T-helper 2 cell treated with Interferon-gamma antibody and Interleukin-4, amounts not matched to agents 5 μg/mL and 100 μg/mL, for 36 hours (primary cell): Measurements from ENCODE around the gene PIP5K1B.

Experiments
- DNase-seq: peaks from one replicate; pipeline ENCODE4 v3.0.0; 2021; ENCODE audit warnings: low spot score
- H3K27ac Mint-ChIP-seq: one replicate; pipeline ENCODE4 v1.8.0; 2021; ENCODE audit warnings: mild to moderate bottlenecking, mixed read lengths
- H3K27me3 Mint-ChIP-seq: one replicate; pipeline ENCODE4 v1.8.0; 2021; ENCODE audit warnings: low read depth, mixed read lengths
- H3K36me3 Mint-ChIP-seq: one replicate; pipeline ENCODE4 v1.8.0; 2021; ENCODE audit warnings: low read depth, mixed read lengths
- H3K4me1 Mint-ChIP-seq: one replicate; pipeline ENCODE4 v1.8.0; 2021; ENCODE audit warnings: low read depth, mixed read lengths
- H3K4me3 Mint-ChIP-seq: one replicate; pipeline ENCODE4 v1.8.0; 2022; ENCODE audit warnings: mild to moderate bottlenecking, moderate library complexity, mixed read lengths
- H3K9me3 Mint-ChIP-seq: one replicate; pipeline ENCODE4 v1.8.0; 2021; ENCODE audit warnings: mixed read lengths

The PIP5K1B gene

GRCh38 chr9:68704814-68705530, at the start of gene PIP5K1B:
TSS of gene PIP5K1B (plus strand) at chr9:68705240. CDS start at chr9:68822615, 117,375 bp downstream.
- Mint-ChIP-seq H3K4me1 (peaks cover 33% of the 10 kb centered on the region), H3K27me3 (peaks cover 43% of the 10 kb centered on the region), H3K9me3 (no peaks in the 10 kb centered on the region), H3K4me3 (peak within 1 kb of the TSS; percentile 95), H3K27ac (peak within 1 kb of the TSS; percentile 86), H3K36me3 (no peaks in the 10 kb centered on the region)
- peak; percentile 74 for DNase-seq

DNA sequence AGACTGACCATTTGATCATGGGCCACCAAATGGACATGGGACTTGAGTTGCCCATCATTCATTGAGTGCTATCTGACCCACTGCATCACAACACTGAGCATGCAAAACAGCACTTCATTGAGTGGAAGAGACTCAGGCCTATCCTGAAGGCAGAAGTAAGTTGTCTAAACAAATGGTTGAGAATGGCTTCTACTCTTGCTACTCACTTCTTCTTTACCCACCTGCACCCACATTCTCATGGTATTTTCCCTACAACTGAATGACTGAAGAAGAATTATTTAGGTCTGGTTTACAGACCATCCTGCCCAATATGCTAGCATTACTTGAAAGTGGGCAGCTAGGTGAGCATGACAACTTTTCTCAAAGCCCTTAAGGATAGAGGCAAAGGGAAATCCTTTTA, 41.0 kb upstream of the PIP5K1B start:
- no peaks in the 10 kb centered on the region for H3K9me3 Mint-ChIP-seq
- H3K27me3 Mint-ChIP-seq, result no peaks in the 10 kb centered on the region
- no peak for DNase-seq
- H3K27ac Mint-ChIP-seq, result no peak overlapping the region
- no peaks in the 10 kb centered on the region for H3K36me3 Mint-ChIP-seq
- H3K4me1 Mint-ChIP-seq, result no peaks in the 10 kb centered on the region
- H3K4me3 Mint-ChIP-seq, result no peak overlapping the region

GRCh38 chr9:68668127-68668526, 36.9 kb upstream of the PIP5K1B start:
- Mint-ChIP-seq H3K36me3 (no peaks in the 10 kb centered on the region), H3K4me1 (peaks cover 4% of the 10 kb centered on the region), H3K27me3 (no peaks in the 10 kb centered on the region), H3K9me3 (no peaks in the 10 kb centered on the region), H3K4me3 (no peak overlapping the region), H3K27ac (no peak overlapping the region)
- no peak for DNase-seq

DNA sequence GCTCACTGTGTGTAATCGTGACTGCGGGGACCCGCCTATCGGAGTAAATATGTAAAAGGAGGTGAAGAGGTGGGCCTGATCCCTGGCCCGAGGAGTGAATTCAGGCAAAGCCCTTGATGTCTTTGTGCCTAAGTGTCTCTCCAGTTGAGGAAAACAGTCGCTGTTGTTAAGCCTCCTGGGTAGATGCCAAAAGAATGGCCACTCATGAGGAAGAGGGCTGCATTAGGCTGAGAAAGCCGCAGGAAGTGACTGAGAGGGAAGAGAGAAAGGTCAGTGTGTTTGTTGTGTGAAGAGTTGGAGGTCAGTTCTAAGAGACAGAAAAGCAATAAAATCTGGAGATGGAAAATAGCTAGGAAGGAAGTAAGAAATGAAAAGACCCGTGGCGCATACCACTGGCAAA, 35.8 kb upstream of the PIP5K1B start:
- Mint-ChIP-seq H3K27ac (no peak overlapping the region), H3K4me3 (no peak overlapping the region), H3K9me3 (no peaks in the 10 kb centered on the region), H3K36me3 (no peaks in the 10 kb centered on the region), H3K27me3 (peaks cover 2% of the 10 kb centered on the region), H3K4me1 (peaks cover 4% of the 10 kb centered on the region)
- no peak for DNase-seq

- peaks cover 4% of the 10 kb centered on the region for H3K4me1 Mint-ChIP-seq
These were observed 32.8 kb upstream of the PIP5K1B start for GRCh38 chr9:68672215-68672614.

DNA sequence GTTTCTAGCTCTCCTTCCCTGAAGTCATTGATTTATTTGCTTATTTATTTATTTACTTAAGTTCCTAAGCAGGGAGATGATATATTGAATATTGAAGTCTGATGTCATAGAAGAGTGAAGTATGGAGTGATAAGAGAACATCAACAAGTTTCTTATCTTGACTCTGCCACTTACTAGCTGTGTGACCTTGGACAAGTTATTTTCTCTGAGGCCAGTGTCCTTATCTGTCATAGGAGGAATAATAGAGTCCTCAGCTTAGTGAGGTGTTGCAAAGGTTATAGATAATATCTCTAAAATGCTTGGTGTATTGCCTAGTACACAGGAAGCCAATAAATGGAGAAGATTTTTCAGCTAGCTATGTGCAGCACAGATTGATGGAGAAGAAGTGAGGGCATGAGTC, 32.4 kb upstream of the PIP5K1B start:
- no peaks in the 10 kb centered on the region for H3K36me3 Mint-ChIP-seq
- H3K27ac Mint-ChIP-seq, result no peak overlapping the region
- H3K4me1 Mint-ChIP-seq, result peaks cover 4% of the 10 kb centered on the region
- H3K9me3 Mint-ChIP-seq, result no peaks in the 10 kb centered on the region
- peaks cover 6% of the 10 kb centered on the region for H3K27me3 Mint-ChIP-seq
- no peak for DNase-seq
- no peak overlapping the region for H3K4me3 Mint-ChIP-seq

More at GRCh38 chr9:68672215-68672614, 32.8 kb upstream of the PIP5K1B start:
- peaks cover 6% of the 10 kb centered on the region for H3K27me3 Mint-ChIP-seq
- H3K4me3 Mint-ChIP-seq, result no peak overlapping the region
- H3K36me3 Mint-ChIP-seq, result no peaks in the 10 kb centered on the region
- no peak overlapping the region for H3K27ac Mint-ChIP-seq
- peak; percentile 12 for DNase-seq
- H3K9me3 Mint-ChIP-seq, result no peaks in the 10 kb centered on the region

- no peak overlapping the region for H3K4me3 Mint-ChIP-seq
- no peak for DNase-seq
- no peaks in the 10 kb centered on the region for H3K36me3 Mint-ChIP-seq
- H3K27me3 Mint-ChIP-seq, result peaks cover 9% of the 10 kb centered on the region
- no peaks in the 10 kb centered on the region for H3K9me3 Mint-ChIP-seq
- H3K4me1 Mint-ChIP-seq, result peaks cover 4% of the 10 kb centered on the region
- no peak overlapping the region for H3K27ac Mint-ChIP-seq
These were observed 26.6 kb upstream of the PIP5K1B start for GRCh38 chr9:68678430-68678829.

DNA sequence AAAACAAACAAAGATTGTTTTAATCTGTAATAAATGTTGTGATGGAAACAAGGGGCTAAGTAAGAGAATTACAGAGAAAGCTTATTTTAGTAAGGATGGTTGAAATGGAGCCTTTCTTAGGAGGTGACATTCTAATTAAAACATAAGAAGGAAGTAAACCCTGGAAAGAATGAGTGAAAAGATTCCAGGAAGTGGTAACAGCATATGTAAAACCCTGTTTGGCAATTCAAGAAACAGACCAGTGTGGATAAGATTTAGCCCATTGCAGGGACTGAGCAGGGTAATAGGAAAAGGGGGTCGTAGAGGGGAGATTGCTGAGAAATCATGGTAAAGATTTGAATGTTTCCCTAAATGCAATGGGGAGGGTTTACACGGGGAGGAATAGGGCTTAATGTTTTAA, 21.6 kb upstream of the PIP5K1B start:
- no peak for DNase-seq
- H3K36me3 Mint-ChIP-seq, result no peaks in the 10 kb centered on the region
- H3K4me3 Mint-ChIP-seq, result no peak overlapping the region
- no peaks in the 10 kb centered on the region for H3K9me3 Mint-ChIP-seq
- H3K4me1 Mint-ChIP-seq, result peaks cover 6% of the 10 kb centered on the region
- H3K27me3 Mint-ChIP-seq, result peaks cover 2% of the 10 kb centered on the region
- H3K27ac Mint-ChIP-seq, result no peak overlapping the region

GRCh38 chr9:68685213-68685612, 19.8 kb upstream of the PIP5K1B start:
- DNase-seq, result no peak
- no peak overlapping the region for H3K4me3 Mint-ChIP-seq
- no peaks in the 10 kb centered on the region for H3K9me3 Mint-ChIP-seq
- no peaks in the 10 kb centered on the region for H3K36me3 Mint-ChIP-seq
- peaks cover 9% of the 10 kb centered on the region for H3K27me3 Mint-ChIP-seq
- H3K4me1 Mint-ChIP-seq, result peaks cover 6% of the 10 kb centered on the region
- H3K27ac Mint-ChIP-seq, result no peak overlapping the region

GRCh38 chr9:68685770-68686169, 19.3 kb upstream of the PIP5K1B start:
- no peak overlapping the region for H3K4me3 Mint-ChIP-seq

DNA sequence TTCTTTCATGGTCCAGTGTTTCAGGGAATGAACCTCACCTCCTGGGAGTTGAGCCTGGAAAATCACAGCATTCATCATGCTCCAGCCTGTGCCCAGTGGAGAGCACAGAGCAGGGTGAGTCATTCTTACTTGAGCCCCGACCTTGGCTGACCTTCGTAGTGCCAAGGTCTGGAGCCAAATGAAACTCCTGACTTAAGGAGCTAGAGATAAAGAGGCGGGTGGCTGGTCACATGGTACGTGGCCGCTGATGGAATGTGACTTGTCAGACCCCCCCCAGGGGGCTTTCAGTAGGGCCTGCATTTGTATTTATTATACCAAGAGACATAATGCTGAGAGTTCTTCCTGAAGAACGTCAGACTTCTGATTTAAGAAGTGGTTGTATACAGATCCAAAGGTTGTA, 15.0 kb upstream of the PIP5K1B start:
- H3K9me3 Mint-ChIP-seq, result no peaks in the 10 kb centered on the region
- DNase-seq, result no peak
- no peaks in the 10 kb centered on the region for H3K36me3 Mint-ChIP-seq
- H3K4me3 Mint-ChIP-seq, result no peak overlapping the region
- peaks cover 24% of the 10 kb centered on the region for H3K27me3 Mint-ChIP-seq
- no peaks in the 10 kb centered on the region for H3K4me1 Mint-ChIP-seq
- H3K27ac Mint-ChIP-seq, result no peak overlapping the region

More at GRCh38 chr9:68685770-68686169, 19.3 kb upstream of the PIP5K1B start:
- Mint-ChIP-seq H3K27ac (no peak overlapping the region), H3K9me3 (no peaks in the 10 kb centered on the region), H3K4me1 (peaks cover 6% of the 10 kb centered on the region), H3K36me3 (no peaks in the 10 kb centered on the region), H3K27me3 (peaks cover 9% of the 10 kb centered on the region)
- peak; percentile 25 for DNase-seq

DNA sequence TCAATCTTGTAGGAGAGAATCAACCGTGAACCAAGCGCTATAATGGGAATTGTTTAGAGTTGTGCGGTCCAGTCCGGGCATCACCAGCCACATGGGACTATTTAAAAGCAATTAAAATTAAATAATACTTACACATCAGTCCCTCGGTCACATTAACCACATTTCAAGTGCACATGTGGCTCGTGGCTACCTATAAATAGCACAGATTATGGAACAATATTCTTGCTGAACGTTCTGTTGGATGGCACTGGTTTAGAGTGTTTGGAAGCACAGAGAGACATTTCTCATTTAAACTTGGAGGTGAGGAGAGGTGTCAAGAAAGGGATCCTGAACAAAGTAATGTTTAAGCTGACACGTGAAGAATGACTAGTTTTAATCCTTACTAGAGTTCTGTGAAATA, 12.5 kb upstream of the PIP5K1B start:
- DNase-seq, result no peak
- Mint-ChIP-seq H3K36me3 (no peaks in the 10 kb centered on the region), H3K9me3 (peaks cover 7% of the 10 kb centered on the region), H3K4me1 (no peaks in the 10 kb centered on the region), H3K27ac (no peak overlapping the region), H3K27me3 (peaks cover 39% of the 10 kb centered on the region), H3K4me3 (no peak overlapping the region)

DNA sequence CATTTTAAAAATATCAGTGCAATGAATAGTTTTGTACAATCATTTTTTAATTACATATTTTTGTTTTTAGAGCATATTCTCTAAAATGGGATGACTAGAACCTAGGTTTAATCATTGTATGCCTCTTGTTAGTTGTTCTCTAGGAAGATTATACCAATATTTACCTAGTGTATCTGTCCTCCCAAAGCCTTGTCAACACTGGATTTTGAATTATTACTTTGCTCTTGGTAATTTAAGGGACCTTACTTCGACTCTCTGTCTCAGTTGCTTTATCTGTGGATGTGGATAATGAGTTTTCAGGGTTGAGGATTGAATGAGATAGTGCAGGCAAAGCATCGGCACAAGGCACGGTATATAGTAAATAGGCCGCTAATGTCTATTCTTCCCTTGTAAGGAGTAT, 10.9 kb upstream of the PIP5K1B start:
- H3K4me3 Mint-ChIP-seq, result no peak overlapping the region
- no peak overlapping the region for H3K27ac Mint-ChIP-seq
- H3K9me3 Mint-ChIP-seq, result peaks cover 7% of the 10 kb centered on the region
- H3K4me1 Mint-ChIP-seq, result no peaks in the 10 kb centered on the region
- no peak for DNase-seq
- no peaks in the 10 kb centered on the region for H3K36me3 Mint-ChIP-seq
- H3K27me3 Mint-ChIP-seq, result peaks cover 40% of the 10 kb centered on the region

DNA sequence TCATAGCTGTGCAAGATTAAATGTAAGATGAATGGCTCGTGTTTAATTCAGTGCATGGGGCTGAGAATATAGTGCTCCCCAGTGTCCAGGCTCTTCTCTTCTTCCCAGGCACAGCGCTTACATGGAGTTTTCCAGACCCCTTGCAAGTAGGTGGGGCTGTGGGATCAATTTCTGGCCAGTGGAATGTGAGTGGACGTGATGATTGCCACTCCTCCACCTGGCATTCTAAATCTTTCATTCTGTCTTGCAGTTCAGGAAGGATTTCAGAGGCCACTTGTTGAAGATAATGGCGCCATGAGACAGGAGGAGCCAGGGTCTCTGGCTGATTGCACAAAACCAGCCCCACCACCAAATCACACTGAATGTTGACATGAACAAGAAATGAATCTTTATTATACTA, 7.2 kb upstream of the PIP5K1B start:
- H3K4me3 Mint-ChIP-seq, result no peak overlapping the region
- no peaks in the 10 kb centered on the region for H3K4me1 Mint-ChIP-seq
- peaks cover 7% of the 10 kb centered on the region for H3K9me3 Mint-ChIP-seq
- no peaks in the 10 kb centered on the region for H3K36me3 Mint-ChIP-seq
- H3K27me3 Mint-ChIP-seq, result peaks cover 54% of the 10 kb centered on the region
- no peak overlapping the region for H3K27ac Mint-ChIP-seq
- no peak for DNase-seq

DNA sequence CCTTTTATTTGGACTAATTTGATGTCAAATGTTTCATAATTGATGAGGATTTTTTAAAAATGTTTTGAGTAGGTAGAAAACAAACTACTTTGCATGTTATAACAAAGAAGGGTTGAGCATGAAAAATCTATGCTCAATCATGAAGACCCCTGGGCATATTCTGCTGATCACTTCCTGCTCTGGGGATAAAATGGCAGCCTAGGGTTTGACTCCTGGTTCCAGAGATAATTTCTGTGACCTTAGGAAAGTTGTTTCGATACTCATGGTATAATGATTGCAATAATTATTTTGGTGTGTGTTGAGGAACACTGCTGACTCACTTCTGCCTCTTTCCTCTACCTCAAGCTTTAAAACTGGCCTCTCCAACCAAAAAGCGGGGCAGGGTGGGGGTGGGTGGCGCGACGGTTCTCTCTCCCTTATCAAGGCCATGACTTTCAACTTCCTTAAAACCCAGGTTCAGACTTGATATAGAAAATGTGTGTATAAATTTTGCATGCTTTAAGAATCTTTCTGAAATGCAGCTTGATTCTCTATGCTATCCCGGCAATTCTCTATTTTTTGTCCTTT, 6.0 kb upstream of the PIP5K1B start:
- Mint-ChIP-seq H3K4me3 (no peak overlapping the region), H3K9me3 (peaks cover 7% of the 10 kb centered on the region), H3K27me3 (peaks cover 57% of the 10 kb centered on the region), H3K4me1 (peaks cover 1% of the 10 kb centered on the region), H3K27ac (no peak overlapping the region), H3K36me3 (no peaks in the 10 kb centered on the region)
- DNase-seq, result no peak
